HL-60 (cell line): ENCODE measurements around the gene CCR9.

Source experiments
- DNase-seq, 2 experiments: peaks; one replicate each; pipeline ENCODE4 v3.0.0-alpha.2; 2010 to 2020; ENCODE audit warnings: low read depth in 1 of 2, low spot score in 1 of 2
- H3K27ac ChIP-seq: fragments of 250-450 bp; sonication (Bioruptor Pico); replicated peaks from 2 replicates; pipeline ENCODE4 v1.5.1; 2020; ENCODE audit warnings: mild to moderate bottlenecking, moderate library complexity
- H3K27me3 ChIP-seq: fragments of 250-450 bp; sonication (Bioruptor Pico); 2 replicates; pipeline ENCODE4 v1.5.1; 2021; ENCODE audit warnings: mild to moderate bottlenecking, moderate library complexity; ENCODE audit not compliant: insufficient read depth, poor library complexity, severe bottlenecking
- H3K4me3 ChIP-seq: replicated peaks from 2 replicates; pipeline ENCODE4 v1.5.1; 2011; ENCODE audit warnings: mild to moderate bottlenecking, control low read depth, low read length; ENCODE audit not compliant: insufficient read depth
- CTCF ChIP-seq: IDR thresholded peaks from one replicate; pipeline ENCODE4 v1.5.1; 2011; ENCODE audit warnings: low read length, control low read depth, inconsistent platforms; ENCODE audit not compliant: insufficient read depth
- GABPA ChIP-seq: IDR thresholded peaks from 2 replicates; pipeline ENCODE4 v1.6.1; 2012; ENCODE audit warnings: low read depth
- POLR2AphosphoS5 ChIP-seq: IDR thresholded peaks from 2 replicates; pipeline ENCODE4 v1.6.1; 2012; ENCODE audit warnings: low read depth
- REST ChIP-seq: IDR thresholded peaks from 2 replicates; pipeline ENCODE4 v1.6.1; 2012; ENCODE audit warnings: low read depth; ENCODE audit not compliant: insufficient replicate concordance
- SPI1 ChIP-seq: IDR thresholded peaks from 2 replicates; pipeline ENCODE4 v1.6.1; 2012; ENCODE audit warnings: low read depth, mild to moderate bottlenecking, borderline replicate concordance

CCR9 gene

GRCh38 chr3:45932112-45932511 is 45.8 kb downstream of the CCR9 start:
- H3K27ac ChIP-seq = 0 out of 2 replicates have a peak overlapping the region, but pooled peaks have one; percentile 6
- DNase-seq = peak; percentile 71 to 87
- H3K4me3 ChIP-seq = no peak overlapping the region
- TF ChIP-seq REST (no peak), POLR2AphosphoS5 (peak; percentile 49; the same call in 1 of the 2 replicates)
- no peaks in the 10 kb centered on the region for H3K27me3 ChIP-seq

- Histone ChIP-seq H3K27me3 (no peaks in the 10 kb centered on the region), H3K4me3 (no peak overlapping the region), H3K27ac (no peak overlapping the region)
- DNase-seq = no peak
- TF ChIP-seq SPI1 (no peak), CTCF (no peak)
Measured at GRCh38 chr3:45933591-45933990, 47.2 kb downstream of the CCR9 start.

- Histone ChIP-seq H3K4me3 (no peak overlapping the region), H3K27me3 (no peaks in the 10 kb centered on the region), H3K27ac (no peak overlapping the region)
- TF ChIP-seq REST = no peak
- no peak for TF ChIP-seq CTCF
- TF ChIP-seq GABPA = no peak
- no peak for TF ChIP-seq SPI1
- DNase-seq = no peak
Measured at GRCh38 chr3:45936261-45936660, 49.9 kb downstream of the CCR9 start.

- DNase-seq = no peak
- Histone ChIP-seq H3K4me3 (no peak overlapping the region), H3K27me3 (no peaks in the 10 kb centered on the region), H3K27ac (no peak overlapping the region)
- no peak for TF ChIP-seq SPI1
- TF ChIP-seq GABPA = no peak
- TF ChIP-seq CTCF = no peak
- no peak for TF ChIP-seq REST
- TF ChIP-seq POLR2AphosphoS5 = no peak
Measured at GRCh38 chr3:45937206-45938042, 51.1 kb downstream of the CCR9 start.
